Mesenchymal stem cell (in vitro differentiated cells and primary cell): ENCODE measurements around the gene FAM13A.

Experiments
- DNase-seq: peaks from one replicate; pipeline ENCODE4 v3.0.0-alpha.2; 2013
- H2AFZ ChIP-seq: one replicate; pipeline ENCODE4 v1.6.1; 2013; ENCODE audit warnings: low read depth, mild to moderate bottlenecking, control low read depth, inconsistent platforms, low read length, moderate library complexity
- H2AK5ac ChIP-seq: 2 replicates; pipeline ENCODE4 v1.6.1; 2013; ENCODE audit warnings: low read length, moderate library complexity, mild to moderate bottlenecking, inconsistent platforms; ENCODE audit not compliant: severe bottlenecking
- H2BK120ac ChIP-seq: one replicate; pipeline ENCODE4 v1.6.1; 2013; ENCODE audit warnings: low read depth, mild to moderate bottlenecking, inconsistent platforms, low read length, moderate library complexity
- H2BK12ac ChIP-seq, 2 experiments: one replicate each; pipeline ENCODE4 v1.6.1; 2013; ENCODE audit warnings: inconsistent platforms in 2 of 2, low read length in 2 of 2, mild to moderate bottlenecking in 2 of 2, moderate library complexity in 2 of 2, control low read depth in 1 of 2
- H2BK15ac ChIP-seq: one replicate; pipeline ENCODE4 v1.6.1; 2013; ENCODE audit warnings: mild to moderate bottlenecking, low read depth, inconsistent platforms; ENCODE audit not compliant: poor library complexity, severe bottlenecking
- H2BK5ac ChIP-seq: 2 replicates; pipeline ENCODE4 v1.6.1; 2013; ENCODE audit warnings: low read depth, mild to moderate bottlenecking, low read length, control low read depth, inconsistent platforms; ENCODE audit not compliant: poor library complexity, severe bottlenecking
- H3K14ac ChIP-seq, 2 experiments: one replicate each; pipeline ENCODE4 v1.6.1; 2013; ENCODE audit warnings: inconsistent platforms in 2 of 2, low read length in 2 of 2, control low read depth in 1 of 2, mild to moderate bottlenecking in 1 of 2, moderate library complexity in 1 of 2
- H3K18ac ChIP-seq, 2 experiments: one replicate each; pipeline ENCODE4 v1.6.1; 2013; ENCODE audit warnings: inconsistent platforms in 2 of 2, low read length in 2 of 2, control low read depth in 1 of 2, low read depth in 1 of 2, mild to moderate bottlenecking in 1 of 2
- H3K23ac ChIP-seq, 2 experiments: one replicate each; pipeline ENCODE4 v1.6.1; 2013; ENCODE audit warnings: inconsistent platforms in 2 of 2, low read length in 2 of 2, mild to moderate bottlenecking in 2 of 2, moderate library complexity in 2 of 2, control low read depth in 1 of 2
- H3K27ac ChIP-seq: 2 replicates; pipeline ENCODE4 v1.5.1; 2013; ENCODE audit warnings: mild to moderate bottlenecking, moderate library complexity, low read length, control low read depth, inconsistent platforms; ENCODE audit not compliant: poor library complexity, severe bottlenecking
- H3K27me3 ChIP-seq, 2 experiments: 2 replicates each; pipeline versions ENCODE4 v1.6.1 to v1.7.0; 2013; ENCODE audit warnings: low read length in 2 of 2, mild to moderate bottlenecking in 2 of 2, moderate library complexity in 2 of 2, control low read depth in 1 of 2, inconsistent platforms in 1 of 2; ENCODE audit not compliant: control insufficient read depth in 1 of 2, insufficient read depth in 1 of 2
- H3K36me3 ChIP-seq, 2 experiments: 2 replicates each; pipeline versions ENCODE4 v1.6.1 to v1.7.0; 2013; ENCODE audit warnings: low read length in 2 of 2, control low read depth in 1 of 2, inconsistent platforms in 1 of 2, low read depth in 1 of 2, mild to moderate bottlenecking in 1 of 2; ENCODE audit not compliant: insufficient read depth in 2 of 2, control insufficient read depth in 1 of 2
- H3K4ac ChIP-seq, 2 experiments: one replicate each; pipeline ENCODE4 v1.6.1; 2013; ENCODE audit warnings: inconsistent platforms in 2 of 2, low read length in 2 of 2, mild to moderate bottlenecking in 2 of 2, moderate library complexity in 2 of 2, control low read depth in 1 of 2, low read depth in 1 of 2
- H3K4me1 ChIP-seq: 2 replicates; pipeline ENCODE4 v1.6.1; 2013; ENCODE audit warnings: low read depth, low read length, control low read depth; ENCODE audit not compliant: control insufficient read depth, insufficient read depth
- H3K4me2 ChIP-seq: 2 replicates; pipeline ENCODE4 v1.6.1; 2013; ENCODE audit warnings: low read length, mild to moderate bottlenecking, inconsistent platforms; ENCODE audit not compliant: poor library complexity, severe bottlenecking
- H3K4me3 ChIP-seq, 2 experiments: 2 replicates each; pipeline versions ENCODE4 v1.5.1 to v1.7.0; 2013; ENCODE audit warnings: low read length in 2 of 2, mild to moderate bottlenecking in 2 of 2, control low read depth in 1 of 2, low read depth in 1 of 2; ENCODE audit not compliant: insufficient read depth in 1 of 2
- H3K79me1 ChIP-seq: replicated peaks from 2 replicates; pipeline ENCODE4 v1.6.1; 2013; ENCODE audit warnings: mild to moderate bottlenecking, control low read depth, low read length, inconsistent platforms; ENCODE audit not compliant: poor library complexity, severe bottlenecking
- H3K9ac ChIP-seq: 2 replicates; pipeline ENCODE4 v1.7.0; 2013; ENCODE audit warnings: mild to moderate bottlenecking, low read length, moderate library complexity
- H3K9me3 ChIP-seq: 2 replicates; pipeline ENCODE4 v1.7.0; 2013; ENCODE audit warnings: mild to moderate bottlenecking, low read length; ENCODE audit not compliant: control insufficient read depth
- H4K8ac ChIP-seq: one replicate; pipeline ENCODE4 v1.6.1; 2013; ENCODE audit warnings: inconsistent platforms, mild to moderate bottlenecking, low read length, moderate library complexity
- H4K91ac ChIP-seq: one replicate; pipeline ENCODE4 v1.6.1; 2013; ENCODE audit warnings: mild to moderate bottlenecking, low read length, inconsistent platforms
- WGBS: methylation state at CpG from one replicate; pipeline ENCODE4 v1.1.7; 2013; ENCODE audit warnings: mixed read lengths; 5-methylcytosine and 5-hydroxymethylcytosine counted together

The FAM13A gene

DNA sequence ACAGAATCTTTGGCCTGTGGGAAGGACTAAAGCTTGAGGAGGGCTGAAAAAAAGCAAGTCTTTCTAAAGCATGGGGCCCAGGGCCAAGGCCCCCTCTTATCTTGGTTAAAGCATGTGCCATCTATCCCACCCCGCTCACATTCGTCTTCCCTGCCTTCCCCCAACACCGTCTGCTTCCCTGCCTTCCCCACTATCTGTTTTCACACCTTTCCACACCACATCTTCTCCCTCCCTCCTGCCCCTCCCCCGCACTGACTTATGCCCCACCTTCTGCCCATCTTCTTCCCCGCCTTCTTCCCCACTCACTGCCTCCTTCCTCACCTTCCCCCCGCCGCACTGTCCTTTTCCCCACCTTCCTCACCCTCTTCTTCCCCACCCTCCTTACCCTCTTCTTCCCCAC is 358.5 kb downstream of the FAM13A start:
- no peaks in the 10 kb centered on the region for H3K4me1 ChIP-seq
- H3K79me1 ChIP-seq: peaks cover 4% of the 10 kb centered on the region
- no peak overlapping the region for H3K4ac ChIP-seq
- no peak overlapping the region for H4K8ac ChIP-seq
- no peak overlapping the region for H2BK12ac ChIP-seq
- H3K4me2 ChIP-seq: no peak overlapping the region
- H3K4me3 ChIP-seq: no peak overlapping the region
- no peak overlapping the region for H2AFZ ChIP-seq
- DNase-seq: no peak
- WGBS: 90% methylated on average over 7 of the region's 7 CpGs
- no peak overlapping the region for H3K14ac ChIP-seq
- no peaks in the 10 kb centered on the region for H3K27me3 ChIP-seq
- no peaks in the 10 kb centered on the region for H3K9me3 ChIP-seq
- no peak overlapping the region for H4K91ac ChIP-seq
- H2BK15ac ChIP-seq: no peak overlapping the region
- H2BK5ac ChIP-seq: no peak overlapping the region
- no peak overlapping the region for H3K18ac ChIP-seq
- H3K36me3 ChIP-seq: peaks cover 0 to 4% of the 10 kb centered on the region in 2 experiments
- no peak overlapping the region for H2BK120ac ChIP-seq
- H3K27ac ChIP-seq: no peak overlapping the region
- no peak overlapping the region for H3K23ac ChIP-seq
- no peak overlapping the region for H2AK5ac ChIP-seq
- no peak overlapping the region for H3K9ac ChIP-seq

DNA sequence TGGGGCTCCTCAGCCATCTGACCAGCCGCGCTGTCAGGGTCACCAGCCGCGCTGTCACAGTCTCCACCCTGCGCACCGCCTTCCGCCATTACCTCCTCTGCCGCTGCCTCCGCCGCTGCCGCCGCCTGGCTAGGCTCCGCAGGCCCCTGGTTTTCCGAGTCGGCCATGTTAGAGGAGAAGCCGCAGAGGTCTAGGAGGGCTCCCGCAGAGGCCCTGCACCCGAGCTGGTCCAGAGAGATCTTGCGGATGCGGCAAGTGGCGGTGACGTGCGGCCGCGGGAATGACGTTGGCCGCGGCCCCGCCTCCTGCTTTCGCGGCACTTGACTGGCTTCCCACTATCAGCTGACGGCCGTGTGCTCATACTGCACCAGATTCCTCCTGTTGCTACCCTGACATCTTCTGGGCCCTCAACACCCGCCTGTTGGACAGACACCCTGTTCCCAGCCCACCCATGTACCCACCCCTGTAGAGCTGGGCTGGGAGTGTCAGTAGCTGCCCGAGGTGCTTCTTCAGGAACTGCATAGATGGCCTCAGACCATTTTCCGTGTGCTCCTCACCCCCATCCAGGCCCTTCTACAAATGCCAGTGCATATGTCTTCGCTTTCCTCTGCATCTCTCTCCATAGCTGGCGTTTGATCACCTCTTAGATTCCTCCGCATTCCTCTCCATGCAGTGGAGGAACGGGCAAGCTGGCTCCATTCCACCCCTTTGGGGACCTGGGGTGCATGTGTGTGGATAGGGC is 359.2 kb downstream of the FAM13A start, which contains the start of gene NAP1L5:
TSS of gene NAP1L5 (minus strand) at position 242 of the 742 bp plus-strand sequence. CDS start at position 167, 75 bp downstream.
- WGBS: 65% methylated on average over 40 of the region's 40 CpGs
- H3K4me1 ChIP-seq: no peaks in the 10 kb centered on the region
- peak within 1 kb of the TSS; percentile 89 for H3K9ac ChIP-seq

DNA sequence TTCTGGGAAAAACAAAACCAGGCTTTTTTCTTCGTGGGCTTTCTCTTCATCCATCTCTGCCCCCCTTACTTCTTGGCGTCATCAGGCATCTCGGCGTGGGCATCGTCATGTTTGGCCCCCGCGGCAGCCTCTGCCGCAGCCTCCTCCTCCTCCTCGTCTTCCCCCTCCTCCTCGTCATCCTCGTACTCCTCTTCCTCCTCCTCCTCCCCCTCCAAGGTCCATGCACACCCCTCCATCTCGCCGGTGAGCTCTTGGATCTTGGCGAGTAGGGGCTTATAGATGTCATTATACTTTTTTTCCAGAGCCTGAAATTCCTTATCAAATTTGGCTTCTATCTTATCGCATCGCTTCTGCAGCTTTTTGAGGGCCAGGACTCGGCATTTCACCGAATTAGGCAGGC is 359.8 kb downstream of the FAM13A start:
- WGBS: 56% methylated on average over 18 of the region's 18 CpGs
- peak; percentile 28 for DNase-seq
- Histone ChIP-seq H2AFZ (peak overlapping the region; percentile 37), H3K23ac (no peak overlapping the region), H3K9me3 (no peaks in the 10 kb centered on the region), H3K4me1 (no peaks in the 10 kb centered on the region), H2BK12ac (no peak overlapping the region), H3K9ac (peak overlapping the region; percentile 89), H3K4ac (no peak overlapping the region), H3K27me3 (no peaks in the 10 kb centered on the region), H3K14ac (peak overlapping the region in 1 of 2 experiments; percentile 70), H2BK120ac (no peak overlapping the region), H3K27ac (no peak overlapping the region), H3K4me2 (peak overlapping the region; percentile 77), H2BK15ac (no peak overlapping the region), H3K36me3 (peaks cover 0 to 8% of the 10 kb centered on the region in 2 experiments), H4K91ac (no peak overlapping the region), H2BK5ac (no peak overlapping the region), H4K8ac (peak overlapping the region; percentile 19), H2AK5ac (no peak overlapping the region), H3K4me3 (peak overlapping the region; percentile 72 to 78), H3K18ac (peak overlapping the region in 1 of 2 experiments; percentile 78), H3K79me1 (peaks cover 4% of the 10 kb centered on the region)

More for the DNA sequence above, 359.2 kb downstream of the FAM13A start, which contains the start of gene NAP1L5:
- H2BK120ac ChIP-seq: no peak within 1 kb of the TSS
- H3K9me3 ChIP-seq: no peaks in the 10 kb centered on the region
- H3K79me1 ChIP-seq: peaks cover 4% of the 10 kb centered on the region
- H2AFZ ChIP-seq: peak within 1 kb of the TSS; percentile 37
- peak; percentile 76 for DNase-seq
- peak within 1 kb of the TSS; percentile 19 for H4K8ac ChIP-seq
- H3K4ac ChIP-seq: no peak within 1 kb of the TSS
- H4K91ac ChIP-seq: no peak within 1 kb of the TSS
- no peak within 1 kb of the TSS for H2BK5ac ChIP-seq
- no peak within 1 kb of the TSS for H2AK5ac ChIP-seq
- H3K27ac ChIP-seq: no peak within 1 kb of the TSS
- H3K23ac ChIP-seq: no peak within 1 kb of the TSS
- H2BK15ac ChIP-seq: no peak within 1 kb of the TSS
- peaks cover 0 to 4% of the 10 kb centered on the region in 2 experiments for H3K36me3 ChIP-seq
- no peaks in the 10 kb centered on the region for H3K27me3 ChIP-seq
- peak within 1 kb of the TSS; percentile 77 for H3K4me2 ChIP-seq
- H2BK12ac ChIP-seq: no peak within 1 kb of the TSS
- peak within 1 kb of the TSS; percentile 72 to 78 for H3K4me3 ChIP-seq
- peak within 1 kb of the TSS in 1 of 2 experiments; percentile 79 for H3K14ac ChIP-seq
- peak within 1 kb of the TSS in 1 of 2 experiments; percentile 78 for H3K18ac ChIP-seq

DNA sequence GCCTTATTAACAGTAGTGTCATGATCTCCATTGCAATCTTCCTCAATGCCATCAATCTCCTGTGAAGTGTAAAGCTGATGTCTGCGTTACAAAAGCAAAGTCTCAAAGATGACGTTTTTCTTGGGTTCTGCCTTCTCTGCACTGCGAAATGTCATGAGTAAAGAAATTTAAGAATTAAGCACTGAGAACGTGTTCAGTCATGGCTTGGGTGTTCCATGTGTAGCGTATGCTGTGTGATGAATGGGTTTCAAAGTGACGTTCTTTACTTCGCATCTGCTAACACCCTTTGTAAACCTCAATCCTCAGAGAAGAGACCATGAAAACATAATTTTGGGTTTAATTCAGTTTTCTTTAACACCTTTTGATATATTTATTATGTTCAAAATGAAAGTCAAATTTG is 360.4 kb downstream of the FAM13A start:
- H3K18ac ChIP-seq: no peak overlapping the region
- no peak overlapping the region for H2BK15ac ChIP-seq
- H3K9ac ChIP-seq: peak overlapping the region; percentile 89
- H3K9me3 ChIP-seq: no peaks in the 10 kb centered on the region
- 86% methylated on average over 5 of the region's 7 CpGs for WGBS
- no peak overlapping the region for H4K8ac ChIP-seq
- no peak overlapping the region for H3K4me2 ChIP-seq
- no peaks in the 10 kb centered on the region for H3K27me3 ChIP-seq
- H3K14ac ChIP-seq: no peak overlapping the region
- peaks cover 4% of the 10 kb centered on the region for H3K79me1 ChIP-seq
- peaks cover 0 to 8% of the 10 kb centered on the region in 2 experiments for H3K36me3 ChIP-seq
- no peak overlapping the region for H4K91ac ChIP-seq
- H2AFZ ChIP-seq: no peak overlapping the region
- no peak overlapping the region for H3K4ac ChIP-seq
- H3K4me1 ChIP-seq: no peaks in the 10 kb centered on the region
- no peak overlapping the region for H3K27ac ChIP-seq
- H2AK5ac ChIP-seq: no peak overlapping the region
- no peak for DNase-seq
- no peak overlapping the region for H3K23ac ChIP-seq
- no peak overlapping the region for H2BK120ac ChIP-seq
- H2BK5ac ChIP-seq: no peak overlapping the region
- H2BK12ac ChIP-seq: no peak overlapping the region
- H3K4me3 ChIP-seq: peak overlapping the region in 1 of 2 experiments; percentile 78
